ENCODE measurements around the gene GID8.

GRCh38 chr20:62983210-62983609 lies 45.3 kb downstream of the GID8 start:
- TF ChIP-seq POLR2A (IDR thresholded peaks at IDR 0.05) (no peak), CTCF (IDR thresholded peaks at IDR 0.05) (no peak)

All from adrenal gland (tissue), 5 donors.